Mesangial cell (primary cell): ENCODE data around the gene SMIM17. TPM values are rescaled to one million over a fixed set of nuclear protein-coding genes. Genes with fewer than 3 reads are reported as not detected.

Experiments used
- total RNA-seq: library from RNA; depleted of rRNA; stranded (reverse); fragments of >200 nt; gene quantifications from 2 replicates; pipeline ENCODE4 v1.2.3, GENCODE V29; 2015

SMIM17 gene
- total RNA-seq: 0.13 and 0.16 TPM in 2 replicates

DNA sequence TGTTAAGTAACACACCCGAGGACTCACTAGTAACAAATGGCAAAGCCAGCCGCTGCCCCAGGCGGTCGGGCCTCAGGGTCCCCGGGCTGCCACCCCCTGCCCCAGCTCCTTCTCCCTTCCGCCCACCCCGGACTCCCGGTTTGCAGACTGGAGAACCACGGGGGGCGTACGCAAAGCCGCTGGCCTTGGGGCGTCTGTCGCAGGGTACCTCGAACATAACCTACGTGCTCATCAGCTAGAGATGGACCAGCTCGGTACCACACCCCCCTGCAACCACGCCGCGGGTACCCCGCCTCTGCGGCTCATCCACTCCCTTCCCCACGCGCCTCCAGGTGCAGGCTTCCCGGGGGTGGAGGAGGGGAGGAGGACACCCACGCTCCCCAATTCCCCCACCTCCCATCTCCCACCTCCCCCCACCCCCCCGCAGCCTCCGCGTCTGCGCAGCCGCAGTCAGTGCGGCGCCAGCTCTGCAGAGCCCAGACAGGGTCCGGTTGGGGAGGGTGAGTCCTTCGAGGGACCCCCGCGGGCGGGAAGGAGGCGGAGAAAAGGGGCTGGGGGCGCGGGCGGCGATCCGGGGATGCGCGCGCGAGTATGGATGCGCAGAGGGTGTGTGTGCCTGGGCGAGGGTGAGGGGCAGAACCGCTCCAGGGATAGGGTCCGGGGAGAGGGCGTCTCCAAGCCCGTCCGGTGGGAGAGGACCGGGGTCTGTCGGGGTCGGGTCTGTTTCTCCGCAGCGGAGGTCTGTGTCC lies at the start of gene SMIM17:
SMIM17 (plus strand) TSS at position 449 of the 749 bp plus-strand sequence. CDS start 2,509 bp downstream, outside the sequence.

DNA sequence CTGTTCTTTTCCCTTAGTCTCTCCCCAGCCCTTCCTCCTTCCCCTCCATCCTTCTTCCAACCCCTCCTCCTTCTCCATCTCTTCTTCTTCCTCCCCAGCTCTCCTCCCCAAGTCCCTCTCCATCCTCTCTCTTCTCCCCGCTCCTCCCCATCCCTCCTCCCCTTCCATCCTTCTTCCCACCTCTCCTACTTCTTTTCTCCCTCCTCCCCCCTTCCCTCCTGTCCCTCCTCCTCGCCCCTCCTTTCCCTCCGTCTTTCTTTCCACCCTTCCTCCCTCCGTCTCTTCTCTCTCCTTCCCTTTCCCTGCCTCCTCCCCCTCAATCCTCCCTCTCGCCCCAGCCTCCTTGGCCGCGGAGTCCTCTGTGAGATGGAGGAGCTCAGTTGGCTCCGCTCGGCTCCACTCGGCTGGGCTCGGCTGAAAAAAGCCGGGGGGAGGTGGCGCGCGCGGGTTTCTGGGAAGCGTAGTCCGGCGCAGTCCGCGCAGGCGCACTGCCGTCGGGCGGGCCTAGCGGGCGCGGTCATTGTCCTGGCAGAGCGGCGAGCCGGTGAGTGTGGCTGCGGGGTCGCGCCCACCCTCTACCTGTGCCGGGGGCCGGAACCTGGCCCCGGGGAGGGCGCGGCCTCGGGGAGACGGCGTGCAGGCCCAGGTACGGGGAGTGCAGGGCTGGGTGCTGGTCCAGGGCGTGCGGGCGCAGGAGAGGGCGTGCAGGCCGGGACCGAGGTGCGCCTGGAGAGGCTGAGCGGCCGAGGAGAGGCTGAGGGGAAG lies 48.0 kb upstream of the SMIM17 start, which contains the start of gene ZNF71:
ZNF71 (plus strand) TSS at position 520 of the 765 bp plus-strand sequence. CDS start 6,257 bp downstream, outside the sequence.

DNA sequence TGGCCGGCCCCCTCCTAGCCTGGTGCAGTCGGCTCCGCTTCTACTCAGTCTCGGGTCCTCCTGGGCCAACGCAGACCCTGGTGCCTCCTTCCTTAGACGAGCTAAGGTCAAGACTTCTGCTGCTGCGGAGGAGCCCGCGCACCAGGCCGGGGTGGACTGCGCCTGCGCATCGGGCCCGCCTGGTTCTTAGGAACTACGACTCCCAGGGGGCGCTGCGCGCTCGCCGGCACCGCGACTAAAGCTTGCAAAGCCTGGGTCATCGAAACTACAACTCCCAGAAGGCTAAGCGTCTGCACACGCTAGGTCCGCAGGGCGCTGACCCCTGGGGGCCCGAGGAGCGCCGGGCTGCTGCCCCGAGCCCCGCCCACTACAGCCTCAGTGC lies 28.6 kb downstream of the SMIM17 start, which contains the start of gene ZNF835:
ZNF835 (minus strand) TSS at position 145 of the 382 bp plus-strand sequence. CDS start 6,559 bp downstream, outside the sequence.

Other genes with a start within 250 kb of the SMIM17 start
- 2.0 and 6.1 TPM in 2 replicates for gene ZNF582, start 249.6 kb upstream of the SMIM17 start, total RNA-seq
- 3.9 and 4.2 TPM in 2 replicates for gene ZNF583, start 238.8 kb upstream of the SMIM17 start, total RNA-seq
- 0.65 and 2.5 TPM in 2 replicates for gene ZNF667, start 165.8 kb upstream of the SMIM17 start, total RNA-seq
- gene ZNF471, start 135.3 kb upstream of the SMIM17 start, total RNA-seq: 0.49 and 1.9 TPM in 2 replicates
- gene ZFP28, start 104.2 kb upstream of the SMIM17 start, total RNA-seq: 2.1 and 4.3 TPM in 2 replicates
- 0.65 and 1.5 TPM in 2 replicates for gene ZNF470, start 75.7 kb upstream of the SMIM17 start, total RNA-seq
- 6.8 and 11.2 TPM in 2 replicates for gene ZNF71, start 47.9 kb upstream of the SMIM17 start, total RNA-seq
- 0.65 and 1.3 TPM in 2 replicates for gene ZNF835, start 28.6 kb downstream of the SMIM17 start, total RNA-seq
- gene PEG3, start 197.6 kb downstream of the SMIM17 start, total RNA-seq: 0.51 and 1.5 TPM in 2 replicates
- gene ZIM2, start 197.6 kb downstream of the SMIM17 start, total RNA-seq: not detected in 2 replicates